ENCODE measurements around the gene KNL1.
"Not testable (repeated sequence)": the region's sequence is repeated elsewhere in the genome, so short reads cannot be mapped to it uniquely, and the experiment has no call there.

The KNL1 gene

DNA sequence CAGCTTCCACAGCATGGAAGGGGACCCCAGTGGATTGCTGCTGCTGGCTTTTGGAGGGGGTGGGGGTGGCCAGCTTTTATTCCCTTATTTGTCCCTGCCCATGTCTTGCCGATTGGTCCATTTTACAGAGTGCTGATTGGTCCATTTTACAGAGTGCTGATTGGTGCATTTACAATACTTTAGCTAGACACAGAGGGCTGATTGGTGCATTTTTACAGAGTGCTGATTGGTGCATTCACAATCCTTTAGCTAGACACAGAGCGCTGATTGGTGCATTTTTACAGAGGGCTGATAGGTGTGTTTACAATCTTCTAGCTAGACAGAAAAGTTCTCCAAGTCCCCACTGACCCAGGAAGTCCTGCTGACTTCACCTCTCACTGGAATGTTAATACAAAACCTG is 12.3 kb upstream of the KNL1 start:
- not testable (repeated sequence) for DNase-seq, ATAC-seq

DNA sequence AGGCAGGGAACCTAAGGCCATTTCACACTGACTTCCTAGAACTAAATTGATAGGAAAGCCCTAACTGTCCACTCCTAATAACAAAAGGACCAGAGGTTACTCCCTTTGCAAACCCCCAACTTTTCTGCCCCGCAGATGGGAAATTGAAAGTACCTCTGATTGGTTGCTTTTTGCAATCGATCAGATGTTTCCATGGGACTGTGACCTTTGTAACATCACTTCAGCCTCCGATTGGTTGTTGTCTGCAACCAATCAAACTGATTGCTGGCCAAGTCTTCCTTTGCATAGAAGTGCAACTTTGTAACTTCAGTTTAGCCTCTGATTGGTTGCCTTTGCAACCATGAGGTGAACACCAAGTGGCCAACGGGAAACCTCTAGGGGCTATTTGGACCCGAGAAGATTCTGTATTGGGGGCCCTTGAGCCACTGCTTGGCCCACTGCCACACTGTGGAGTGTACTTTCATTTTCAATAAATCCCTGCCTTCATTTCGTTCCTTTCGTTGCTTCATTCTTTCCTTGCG is 11.3 kb upstream of the KNL1 start:
- ATAC-seq (peak; percentile 28), DNase-seq (no peak)

DNA sequence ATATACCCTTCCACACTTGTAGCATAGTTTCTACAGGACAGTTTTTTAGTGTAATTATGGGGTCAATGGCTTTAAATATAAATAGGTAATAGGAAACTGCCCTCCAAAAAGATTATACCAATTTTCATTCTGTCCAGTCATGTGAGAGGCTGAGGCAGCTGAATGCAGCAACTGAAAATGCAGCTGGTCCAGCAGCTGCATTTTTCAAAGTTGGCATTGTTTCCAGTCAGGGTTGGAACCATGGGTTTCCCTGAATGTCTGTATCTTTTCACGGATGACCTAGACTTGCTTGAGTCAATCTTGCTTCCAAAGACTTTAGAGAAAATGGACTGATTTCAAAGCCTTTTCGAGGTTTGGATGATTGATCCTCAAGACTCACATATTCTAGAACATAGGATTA is 9.9 kb upstream of the KNL1 start:
- DNase-seq (no peak), ATAC-seq (no peak)

DNA sequence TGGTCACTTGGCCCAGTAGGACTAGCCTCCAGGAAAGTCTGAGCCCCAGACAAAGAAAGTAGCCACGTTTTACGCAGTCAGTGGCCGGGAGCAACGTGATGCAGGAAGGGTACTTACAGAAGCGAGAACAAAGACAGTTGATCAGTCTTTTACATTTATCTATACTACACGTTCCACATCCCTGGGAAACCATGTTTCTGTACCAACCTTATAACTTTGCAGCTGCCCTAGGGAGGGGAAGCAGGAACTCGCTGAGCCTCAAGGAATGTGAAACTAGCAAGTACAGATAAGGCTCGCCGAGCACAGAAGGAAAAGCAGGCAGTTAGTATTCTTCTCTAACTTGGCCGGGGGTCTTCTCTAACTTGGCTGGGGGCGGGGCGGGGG is 3.4 kb upstream of the KNL1 start:
- no peak for DNase-seq
- ATAC-seq: no peak

DNA sequence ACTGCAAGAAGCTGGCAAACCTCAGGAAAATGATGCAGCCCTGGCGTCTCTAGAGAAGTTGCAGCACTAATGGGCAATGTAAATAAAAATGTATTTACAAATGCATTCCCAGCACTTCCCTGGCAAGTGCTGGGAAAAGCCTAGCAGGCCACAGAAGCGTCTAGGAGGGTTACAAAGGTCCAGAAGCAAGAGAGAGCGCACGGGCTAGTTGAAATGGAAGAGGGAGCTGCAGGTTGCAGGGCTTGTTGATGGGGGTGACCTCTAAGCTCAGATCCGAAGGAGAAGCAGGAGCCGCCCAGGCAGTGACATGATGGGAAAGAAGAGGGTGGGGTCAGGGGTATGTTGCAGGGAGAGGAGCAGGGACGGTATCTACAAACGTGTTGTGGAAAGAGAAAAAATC is 2.7 kb upstream of the KNL1 start:
- DNase-seq (peak; percentile 9), ATAC-seq (no peak)

DNA sequence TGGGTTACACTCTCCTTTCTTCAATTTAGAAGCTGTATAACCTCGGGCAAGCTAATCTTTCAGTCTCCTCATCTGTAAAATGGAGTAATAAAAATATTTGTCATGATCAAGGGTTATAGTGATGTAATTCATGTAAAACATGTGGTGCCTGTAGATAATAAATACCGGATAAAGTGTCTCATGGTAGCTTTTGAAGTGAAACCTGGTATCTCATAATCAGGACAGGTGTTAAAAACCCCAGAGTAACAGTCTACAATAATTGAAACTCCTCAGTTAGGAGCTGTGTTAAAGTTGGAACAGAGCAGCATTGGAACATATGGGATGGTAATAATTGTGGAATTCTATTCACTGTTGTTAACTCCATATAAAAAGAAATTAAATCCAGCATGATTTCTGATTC is 884 bp upstream of the KNL1 start:
- no peak for ATAC-seq
- DNase-seq: no peak

DNA sequence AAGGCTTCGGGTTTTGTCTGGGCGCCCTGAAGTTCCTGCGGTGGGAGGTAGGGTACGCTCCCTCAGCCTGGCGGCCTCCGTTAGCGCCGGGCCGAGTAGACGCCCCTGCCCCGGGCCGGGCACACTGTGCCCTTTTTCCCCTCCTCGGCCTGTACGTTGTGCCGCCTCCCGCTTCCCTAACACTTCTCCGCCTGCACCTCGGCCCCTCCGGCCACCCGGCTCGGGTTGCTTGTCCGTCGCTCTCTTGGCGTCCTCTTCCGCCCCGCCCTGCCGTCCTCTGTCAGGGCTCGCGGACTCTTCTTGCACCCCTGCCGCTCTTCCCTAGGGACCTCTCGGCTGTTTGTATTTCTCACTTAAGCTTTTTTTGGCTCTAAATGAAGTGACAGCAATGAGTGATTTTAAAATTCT is 384 bp downstream of the KNL1 start:
- peak; percentile 55 for ATAC-seq
- no peak for DNase-seq

DNA sequence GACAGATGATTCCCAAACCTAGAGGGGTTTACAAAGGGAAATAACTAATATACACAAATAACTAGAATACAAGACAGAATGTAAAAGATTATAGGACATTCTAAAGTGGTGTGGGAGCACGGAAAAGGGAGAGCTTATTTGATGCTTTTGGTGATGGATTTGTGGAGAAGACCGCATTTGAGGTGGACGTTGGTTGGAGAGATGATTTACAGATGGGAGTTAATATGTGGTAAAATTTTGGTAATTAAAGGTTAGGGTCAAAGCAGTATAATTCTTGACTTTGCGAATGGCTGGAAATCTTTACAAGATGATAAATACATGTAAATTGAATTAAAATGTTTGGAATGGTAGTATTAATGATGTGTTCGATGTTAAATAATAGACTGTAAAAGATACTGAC is 1.2 kb downstream of the KNL1 start:
- DNase-seq (no peak), ATAC-seq (no peak)

DNA sequence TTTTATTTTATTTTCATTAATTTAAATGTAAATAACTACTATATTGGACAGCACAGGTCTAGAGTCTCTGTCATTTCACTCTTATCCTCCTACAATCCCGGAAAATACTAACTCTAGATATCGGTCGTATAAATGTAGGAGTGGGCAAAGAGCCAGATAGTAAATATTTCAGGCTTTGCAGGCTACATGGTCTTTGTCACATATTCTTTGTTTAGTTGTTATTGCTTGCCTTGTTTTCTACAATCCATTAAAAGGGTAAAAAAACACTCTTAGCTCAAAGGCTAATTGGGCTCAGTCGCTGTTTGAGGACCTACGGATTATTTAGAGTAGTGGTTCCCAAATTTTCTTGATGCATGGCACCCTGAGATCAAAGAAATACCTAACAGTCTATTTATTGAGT is 1.7 kb downstream of the KNL1 start:
- DNase-seq: no peak
- no peak for ATAC-seq

DNA sequence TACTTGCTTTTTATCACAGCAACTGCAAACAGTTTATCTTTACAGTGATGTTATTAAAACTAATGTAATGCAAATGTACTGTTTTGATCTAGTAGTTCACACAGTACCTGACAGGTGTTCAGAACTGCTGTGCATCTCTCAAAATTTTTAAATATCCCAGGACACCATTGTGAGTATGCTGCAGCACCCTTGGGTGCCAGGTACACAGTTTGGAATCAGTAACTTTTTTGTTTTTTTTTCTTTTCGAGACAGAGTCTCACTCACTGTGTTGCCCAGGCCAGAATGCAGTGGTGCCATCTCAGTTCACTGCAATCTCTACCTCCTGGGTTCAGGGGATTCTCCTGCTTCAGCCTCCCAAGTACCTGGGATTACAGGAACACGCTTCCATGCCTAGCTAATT is 3.0 kb downstream of the KNL1 start:
- DNase-seq (no peak), ATAC-seq (no peak)

DNA sequence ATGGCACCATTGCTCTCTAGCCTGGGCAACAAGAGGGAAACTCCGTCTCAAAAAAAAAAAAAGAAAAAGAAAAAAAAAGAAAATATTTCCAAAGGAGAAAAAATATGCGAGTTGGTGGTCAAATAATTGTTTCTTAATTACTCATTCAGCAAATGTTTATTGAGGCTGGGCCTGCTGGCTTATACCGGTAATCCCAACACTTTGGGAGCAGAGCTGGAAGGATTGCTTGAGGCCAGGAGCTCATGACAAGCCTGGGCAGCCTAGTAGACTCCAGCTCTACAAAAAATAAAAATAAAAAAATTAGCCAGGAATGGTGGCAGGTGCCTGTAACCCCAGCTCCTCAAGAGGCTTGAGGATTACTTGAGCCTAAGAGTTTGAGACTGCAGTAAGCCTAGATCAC is 4.1 kb downstream of the KNL1 start:
- ATAC-seq (no peak), DNase-seq (no peak)

DNA sequence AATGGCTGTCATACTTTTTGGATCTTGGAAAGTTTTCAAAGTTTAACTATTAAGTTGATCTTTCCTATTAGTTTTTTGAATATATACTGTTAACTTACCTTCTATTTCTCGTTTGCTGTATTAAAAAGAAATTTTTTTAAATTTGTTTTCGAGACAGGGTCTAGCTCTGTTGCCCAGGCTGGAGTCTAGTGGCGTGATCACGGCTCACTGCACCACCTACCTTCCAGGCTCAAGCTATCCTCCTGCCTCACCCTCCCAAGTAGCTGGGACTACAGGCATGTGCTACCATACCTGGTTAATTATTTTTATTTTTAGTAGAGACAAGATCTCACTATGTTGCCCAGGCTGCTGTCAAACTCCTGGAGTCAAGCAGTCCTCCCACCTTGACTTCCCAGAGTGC is 4.6 kb downstream of the KNL1 start:
- DNase-seq (no peak), ATAC-seq (no peak)

DNA sequence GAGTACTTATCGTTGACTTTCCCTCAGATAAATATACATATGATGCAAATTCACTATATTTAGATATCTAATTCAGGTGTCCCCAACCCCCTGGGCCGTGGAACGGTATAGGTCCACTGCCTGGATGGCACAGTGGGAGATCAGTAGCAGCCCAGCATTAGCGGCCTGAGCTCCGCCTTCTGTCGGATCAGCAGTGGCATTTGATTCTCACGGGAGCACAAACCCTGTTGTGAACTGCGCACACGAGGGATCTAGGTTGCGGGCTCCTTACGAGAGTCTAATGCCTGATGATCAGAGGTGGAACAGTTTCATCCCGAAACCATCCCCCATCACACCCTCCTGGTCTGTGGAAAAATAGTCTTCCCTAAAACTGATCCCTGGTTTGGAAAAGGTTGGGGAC is 6.9 kb downstream of the KNL1 start:
- no peak for DNase-seq
- no peak for ATAC-seq

DNA sequence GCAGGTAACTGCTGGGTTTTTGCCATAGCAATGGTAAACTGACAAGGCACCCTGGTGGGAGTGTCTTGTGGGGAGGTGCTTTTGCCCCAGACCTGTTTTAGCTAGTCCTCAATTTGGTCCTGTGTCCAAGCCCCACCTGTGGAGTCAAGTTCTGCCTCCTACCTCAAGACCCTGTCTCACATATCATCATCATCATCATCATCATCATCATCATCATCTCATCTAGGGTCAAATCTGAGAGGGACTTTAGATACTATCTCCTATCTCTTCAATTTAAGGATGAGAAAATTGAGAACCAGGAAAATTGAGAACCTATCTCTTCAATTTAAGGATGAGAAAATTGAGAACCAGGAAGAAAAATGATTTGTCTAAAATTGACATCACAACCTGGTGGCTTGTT is 9.9 kb downstream of the KNL1 start:
- ATAC-seq: no peak
- DNase-seq: no peak

DNA sequence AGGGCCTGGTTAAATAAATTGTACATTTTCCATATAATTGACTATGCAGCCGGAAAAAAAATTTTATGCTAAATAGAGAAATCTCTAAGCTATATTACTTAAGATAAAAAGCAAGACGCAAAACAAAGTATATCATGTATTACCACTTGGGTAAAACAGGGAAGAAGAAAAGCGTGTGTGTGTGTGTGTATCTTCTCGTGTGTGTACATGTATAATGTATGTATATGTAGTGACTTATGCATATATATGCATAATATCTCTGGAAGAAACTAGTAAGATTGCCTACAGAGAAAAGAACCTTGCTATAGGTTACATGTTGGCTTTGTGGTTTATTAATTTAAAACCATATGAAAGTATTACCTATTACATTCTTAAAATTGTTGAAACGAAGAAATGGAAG is 19.0 kb downstream of the KNL1 start:
- no peak for ATAC-seq

DNA sequence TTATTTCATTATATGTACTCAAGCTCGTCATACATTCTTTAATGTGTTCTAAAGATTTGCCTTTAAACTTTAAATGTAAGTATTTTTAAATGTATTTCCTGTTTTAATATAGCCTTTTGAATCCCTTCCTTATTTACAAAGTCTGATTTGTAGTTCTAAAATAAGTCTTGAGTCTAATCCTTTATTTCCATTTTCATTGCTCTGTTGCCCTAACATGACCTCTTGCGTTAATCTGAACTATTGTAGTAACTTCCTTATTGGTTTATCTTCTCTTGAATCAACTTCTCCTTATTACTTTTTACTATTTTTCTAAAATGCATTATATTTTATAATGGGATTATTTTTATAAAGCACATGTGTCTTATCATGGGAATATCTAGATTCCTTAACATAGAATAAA is 24.0 kb downstream of the KNL1 start:
- no peak for DNase-seq
- no peak for ATAC-seq

More for the DNA sequence above, 19.0 kb downstream of the KNL1 start:
- no peak for DNase-seq

DNA sequence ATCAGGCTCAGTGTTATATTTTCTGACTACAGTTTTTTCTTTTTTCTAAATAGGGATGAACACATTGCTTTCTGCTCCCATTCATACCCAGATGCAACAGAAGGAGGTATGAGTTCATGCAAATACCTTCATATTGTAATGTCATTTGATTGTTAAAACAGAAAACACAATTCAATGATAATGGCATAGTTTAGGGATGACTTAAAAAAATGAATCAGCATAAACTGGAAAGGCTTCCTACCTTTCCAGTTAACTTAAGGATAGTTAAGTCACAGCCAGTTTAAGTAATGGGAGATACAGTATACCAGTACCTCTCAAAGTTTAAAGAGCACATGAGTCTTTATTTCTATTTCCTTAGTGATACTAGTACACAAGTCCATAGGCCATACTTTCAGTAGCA is 24.9 kb downstream of the KNL1 start:
- no peak for DNase-seq
- ATAC-seq: no peak

DNA sequence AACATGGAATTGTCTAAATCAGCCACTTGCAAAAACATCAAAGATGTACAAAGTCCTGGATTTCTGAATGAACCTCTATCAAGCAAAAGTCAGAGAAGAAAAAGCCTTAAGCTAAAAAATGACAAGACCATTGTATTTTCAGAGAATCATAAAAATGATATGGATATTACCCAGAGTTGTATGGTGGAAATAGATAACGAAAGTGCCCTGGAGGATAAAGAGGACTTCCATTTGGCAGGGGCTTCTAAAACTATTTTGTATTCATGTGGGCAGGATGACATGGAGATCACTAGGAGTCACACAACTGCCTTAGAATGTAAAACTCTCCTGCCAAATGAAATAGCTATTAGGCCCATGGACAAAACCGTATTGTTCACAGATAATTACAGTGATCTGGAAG is 29.3 kb downstream of the KNL1 start:
- no peak for DNase-seq
- no peak for ATAC-seq

DNA sequence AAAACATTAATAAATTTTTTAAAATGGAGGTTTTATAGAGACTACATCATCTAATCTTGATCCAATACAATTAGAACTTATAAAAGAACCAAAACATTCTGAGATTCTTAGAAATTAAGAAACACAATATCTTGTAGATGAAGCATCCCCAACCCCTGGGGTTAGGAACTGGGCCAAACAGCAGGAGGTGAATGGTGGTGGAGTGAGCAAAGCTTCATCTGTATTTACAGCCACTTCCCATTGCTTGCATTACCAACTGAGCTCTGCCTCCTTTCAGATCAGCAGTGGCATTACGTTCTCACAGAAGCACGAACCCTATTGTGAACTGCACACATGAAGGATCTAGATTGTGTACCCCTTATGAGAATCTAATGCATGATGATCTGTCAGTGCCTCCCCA is 36.3 kb downstream of the KNL1 start:
- no peak for DNase-seq
- ATAC-seq: no peak

DNA sequence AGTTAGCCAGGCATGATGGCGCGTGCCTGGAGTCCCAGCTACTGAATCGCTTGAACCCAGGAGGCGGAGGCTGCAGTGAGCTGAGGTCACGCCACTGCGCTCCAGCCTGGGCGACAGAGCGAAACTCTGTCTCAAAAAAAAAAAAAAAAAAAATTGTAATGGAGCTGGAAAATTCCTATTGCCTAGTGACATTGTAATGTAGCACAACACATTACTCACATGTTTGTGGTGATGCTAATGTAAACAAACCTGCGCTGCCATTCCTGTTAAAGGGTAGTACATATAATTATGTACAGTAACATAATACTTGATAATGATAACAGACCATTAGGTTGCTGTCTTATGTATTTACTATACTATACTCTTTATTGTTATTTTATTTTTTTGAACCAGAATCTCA is 39.1 kb downstream of the KNL1 start:
- ATAC-seq: no peak
- no peak for DNase-seq

DNA sequence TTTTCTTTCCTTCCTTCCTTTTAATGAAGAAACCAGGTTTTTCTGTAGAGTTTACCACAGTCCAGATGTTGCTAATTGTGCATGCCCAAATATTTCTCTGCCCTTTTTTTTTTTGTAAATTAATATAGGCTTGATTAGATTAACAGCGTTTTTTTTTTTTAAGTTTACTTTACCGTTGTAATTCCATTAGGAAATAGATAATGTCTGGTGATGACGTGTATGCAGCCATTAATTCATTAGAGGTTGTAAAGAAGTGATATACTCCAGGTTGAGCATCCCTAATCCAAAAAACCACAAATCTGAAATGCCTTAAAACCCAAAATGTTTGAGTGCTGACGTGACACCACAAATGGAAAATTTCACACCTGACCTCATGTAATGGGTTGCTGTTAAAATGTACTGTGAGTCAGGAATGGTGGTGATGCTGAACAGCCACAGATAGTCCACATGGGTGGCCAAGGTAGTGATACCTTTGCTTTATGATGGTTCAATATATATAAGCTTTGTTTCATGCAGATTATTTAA is 43.2 kb downstream of the KNL1 start:
- DNase-seq: no peak
- ATAC-seq: no peak

DNA sequence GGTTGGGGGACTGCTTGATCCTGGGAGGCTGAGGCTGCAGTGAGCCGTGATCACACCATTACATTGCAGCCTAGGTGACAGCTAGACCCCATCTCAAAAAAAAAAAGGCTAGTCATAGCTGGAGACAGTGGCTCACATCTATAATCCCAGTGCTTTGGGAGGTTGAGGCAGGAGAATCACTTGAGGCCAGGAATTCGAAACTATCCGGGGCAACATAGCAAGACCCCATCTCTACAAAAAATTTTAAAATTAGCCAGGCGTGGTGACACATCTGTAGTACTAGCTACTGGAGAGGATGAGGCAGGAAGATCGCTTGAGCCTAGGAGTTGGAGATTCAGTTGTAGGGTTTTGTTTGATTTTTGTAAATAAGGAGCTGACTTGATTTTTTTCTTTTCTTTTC is 45.6 kb downstream of the KNL1 start:
- DNase-seq (no peak), ATAC-seq (no peak)

DNA sequence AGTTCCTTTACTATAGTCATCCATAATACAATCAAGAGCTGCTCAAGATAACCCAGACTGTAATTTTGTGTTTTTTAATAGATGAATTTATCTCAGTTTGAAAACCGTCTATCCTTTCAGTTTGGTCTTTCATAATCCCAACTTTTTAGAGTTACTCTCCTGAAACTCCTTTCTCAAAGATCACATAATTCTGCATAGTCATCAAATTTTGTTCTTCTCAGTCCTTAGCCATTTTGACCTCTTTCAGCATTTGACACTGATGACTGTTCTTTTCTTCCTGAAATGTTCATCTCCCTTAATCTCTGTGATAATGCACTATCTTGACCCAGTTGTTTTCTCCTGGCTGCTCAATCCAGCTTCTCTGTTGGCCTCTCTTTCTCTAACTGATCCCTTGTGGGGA is 53.5 kb downstream of the KNL1 start:
- ATAC-seq: no peak

DNA sequence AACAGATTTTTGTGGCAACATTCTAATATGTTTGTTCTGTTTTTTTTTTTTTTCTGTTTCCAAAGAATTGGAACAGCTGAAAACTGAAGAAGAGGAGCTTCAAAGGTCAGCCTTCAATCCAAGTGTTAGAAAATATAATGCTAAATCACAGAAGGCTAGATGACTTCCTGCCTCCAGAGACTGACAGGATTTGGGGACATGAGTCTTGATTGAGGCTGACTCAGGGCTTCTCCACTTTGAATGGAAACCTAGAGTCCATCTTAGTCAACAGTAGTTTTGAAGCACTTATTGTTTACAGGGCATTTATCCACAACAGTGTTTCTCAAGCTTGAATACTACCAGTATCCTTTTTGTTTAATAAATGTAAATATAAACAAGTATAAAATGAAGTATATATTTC is 56.4 kb downstream of the KNL1 start:
- no peak for DNase-seq
- ATAC-seq: no peak

More for the DNA sequence above, 53.5 kb downstream of the KNL1 start:
- DNase-seq: no peak

DNA sequence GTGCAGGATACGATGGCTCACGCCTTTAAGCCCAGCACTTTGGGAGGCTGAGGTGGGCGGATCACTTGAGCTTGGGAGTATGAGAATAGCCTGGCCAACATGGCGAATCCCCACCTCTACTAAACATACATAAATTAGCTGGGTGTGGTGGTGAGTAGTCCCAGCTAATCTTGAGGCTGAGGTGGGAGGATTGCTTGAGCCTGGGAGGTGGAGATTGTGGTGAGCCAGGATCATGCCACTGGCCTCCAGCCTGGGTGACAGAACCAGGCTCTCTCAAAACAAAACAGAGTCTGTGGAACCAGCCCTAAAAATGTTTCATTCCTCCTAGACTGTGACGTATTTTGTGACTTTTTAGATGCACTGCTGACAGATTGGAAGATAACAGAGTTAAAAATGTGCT is 66.6 kb downstream of the KNL1 start:
- DNase-seq (no peak), ATAC-seq (no peak)

Measured in stimulated activated naive CD8-positive, alpha-beta T cell treated with anti-CD3 and anti-CD28 coated beads, Interleukin-15, Interleukin-2, amounts not matched to agents 100 U/mL and 50 U/mL, for 24 hours (primary cell).